GM12878 (cell line): ENCODE results near the gene ITCH. TPM values are rescaled to one million over a fixed set of nuclear protein-coding genes. Genes with fewer than 3 reads are reported as not detected.

Experiments used
- BACH1 ChIP-seq: fragments of 450-650 bp; IDR thresholded peaks from 2 replicates; pipeline ENCODE4 v1.6.1; 2017; ENCODE audit warnings: mild to moderate bottlenecking, borderline replicate concordance
- BHLHE40 ChIP-seq, 2 experiments: fragments of 450-650 bp in 1 of 2; IDR thresholded peaks; 2 replicates each; pipeline ENCODE4 v1.6.1; 2011 to 2017; ENCODE audit warnings: low read depth in 2 of 2, borderline replicate concordance in 1 of 2, improper control_type of control experiment in 1 of 2, low read length in 1 of 2, mild to moderate bottlenecking in 1 of 2
- CEBPB ChIP-seq, 2 experiments: fragments of 150-350 bp in 1 of 2; IDR thresholded peaks; 2 replicates each; pipeline ENCODE4 v1.6.1; 2012 to 2014; ENCODE audit warnings: low read depth in 2 of 2, low read length in 2 of 2, borderline replicate concordance in 1 of 2, inconsistent platforms in 1 of 2
- CHD1 ChIP-seq: IDR thresholded peaks from 2 replicates; pipeline ENCODE4 v1.6.1; 2012; ENCODE audit warnings: low read depth, low read length, improper control_type of control experiment
- CREM ChIP-seq: IDR thresholded peaks from 2 replicates; pipeline ENCODE4 v1.6.1; 2014; ENCODE audit warnings: antibody characterized with exemption, low read depth
- CUX1 ChIP-seq: IDR thresholded peaks from 2 replicates; pipeline ENCODE4 v1.6.1; 2012; ENCODE audit warnings: improper control_type of control experiment, low read depth, low read length; ENCODE audit not compliant: insufficient replicate concordance
- E4F1 ChIP-seq: fragments of 450-650 bp; IDR thresholded peaks from 2 replicates; pipeline ENCODE4 v1.6.1; 2018; ENCODE audit warnings: borderline replicate concordance, mild to moderate bottlenecking; ENCODE audit not compliant: partially characterized antibody
- GATAD2B ChIP-seq: fragments of 450-650 bp; conservative IDR thresholded peaks from 2 replicates; pipeline ENCODE4 v1.6.1; 2017; ENCODE audit warnings: low read depth, mild to moderate bottlenecking, moderate library complexity
- IKZF1 ChIP-seq: fragments of 450-650 bp; conservative IDR thresholded peaks from 2 replicates; pipeline ENCODE4 v1.6.1; 2017; ENCODE audit warnings: antibody characterized with exemption, mild to moderate bottlenecking
- JUND ChIP-seq: IDR thresholded peaks from 2 replicates; pipeline ENCODE4 v1.6.1; 2012; ENCODE audit warnings: low read depth, mild to moderate bottlenecking, low read length, improper control_type of control experiment, moderate library complexity
- LARP7 ChIP-seq: fragments of 450-650 bp; IDR thresholded peaks from 2 replicates; pipeline ENCODE4 v1.6.1; 2017; ENCODE audit warnings: mild to moderate bottlenecking
- MLLT1 ChIP-seq: fragments of 450-650 bp; IDR thresholded peaks from 2 replicates; pipeline ENCODE4 v1.6.1; 2016; ENCODE audit warnings: mild to moderate bottlenecking
- MXI1 ChIP-seq: fragments of 150-350 bp; IDR thresholded peaks from 2 replicates; pipeline ENCODE4 v1.6.1; 2011; ENCODE audit warnings: low read depth, mild to moderate bottlenecking, inconsistent platforms, low read length, improper control_type of control experiment
- MYB ChIP-seq: fragments of 150-350 bp; IDR thresholded peaks from 2 replicates; pipeline ENCODE4 v1.6.1; 2014; ENCODE audit warnings: mild to moderate bottlenecking, low read depth, low read length, borderline replicate concordance
- NR2F1 ChIP-seq: fragments of 450-650 bp; conservative IDR thresholded peaks from 2 replicates; pipeline ENCODE4 v1.6.1; 2017; ENCODE audit warnings: mild to moderate bottlenecking
- POU2F2 ChIP-seq: IDR thresholded peaks from 3 replicates; pipeline ENCODE4 v1.6.1; 2011; ENCODE audit warnings: low read depth, mild to moderate bottlenecking, low read length, borderline replicate concordance
- STAT3 ChIP-seq: IDR thresholded peaks from 2 replicates; pipeline ENCODE4 v1.6.1; 2011; ENCODE audit warnings: low read depth, low read length, improper control_type of control experiment
- TARDBP ChIP-seq: IDR thresholded peaks from 2 replicates; pipeline ENCODE4 v1.6.1; 2016; ENCODE audit warnings: borderline replicate concordance
- TCF7 ChIP-seq: IDR thresholded peaks from 2 replicates; pipeline ENCODE4 v1.6.1; 2014; ENCODE audit warnings: antibody characterized with exemption, borderline replicate concordance
- WRNIP1 ChIP-seq: IDR thresholded peaks from 2 replicates; pipeline ENCODE4 v1.6.1; 2011; ENCODE audit warnings: low read depth, low read length, improper control_type of control experiment, borderline replicate concordance
- ZNF217 ChIP-seq: fragments of 450-650 bp; IDR thresholded peaks from 2 replicates; pipeline ENCODE4 v1.6.1; 2017; ENCODE audit warnings: antibody characterized with exemption, mild to moderate bottlenecking
- ZNF622 ChIP-seq: fragments of 450-650 bp; IDR thresholded peaks from 2 replicates; pipeline ENCODE4 v1.6.1; 2017; ENCODE audit warnings: mild to moderate bottlenecking, inconsistent platforms
- polyA plus RNA-seq, 11 experiments: library from polyadenylated mRNA; depleted of rRNA in 4 of 11; unstranded in 6 of 11; stranded (reverse) in 5 of 11; fragments of >200 nt; fragmentation: Nextera tagmentation in 4 of 11; fragmentation: Illumina TruSeq in 1 of 11; extraction: Ambion mirVana in 4 of 11; extraction: Trizol in 1 of 11; gene quantifications; 1 replicate in 1 of 11; 2 replicates in 10 of 11; pipeline versions ENCODE4 v1.2.1 to v1.2.3, GENCODE V29; 2011 to 2016; ENCODE audit warnings: inconsistent platforms in 2 of 11, missing spikeins in 2 of 11, low read depth in 1 of 11
- total RNA-seq, 4 experiments: library from RNA; depleted of rRNA in 3 of 4; stranded (reverse); fragments of >200 nt in 3 of 4; fragmentation: Illumina TruSeq in 1 of 4; extraction: Trizol in 1 of 4; gene quantifications; 2 replicates each; pipeline versions ENCODE4 v1.2.1 to v1.2.3, GENCODE V29; 2013 to 2021

ITCH gene
- total and polyA plus RNA-seq, 10 of the 15 experiments (the other 5 are each of a cell fraction or from before 2014, with no cell fraction given) = 7.5 to 46.1 (median 21.5) TPM

- TF ChIP-seq IKZF1 = peak; percentile 72
- TF ChIP-seq E4F1 = no peak
- TF ChIP-seq CUX1 = no peak
- no peak for TF ChIP-seq TCF7
- TF ChIP-seq TARDBP = no peak
- TF ChIP-seq CREM = peak; percentile 45; the same call in 1 of the 2 replicates
- TF ChIP-seq JUND = no peak
- TF ChIP-seq STAT3 = no peak
- no peak for TF ChIP-seq WRNIP1
- no peak for TF ChIP-seq CHD1
- no peak for TF ChIP-seq CEBPB (IDR thresholded peaks at IDR 0.05; ENCODE audit: borderline replicate concordance in 1 of 2, low read depth in 2 of 2, low read length in 2 of 2)
- peak; percentile 61; the same call in 1 of the 2 replicates for TF ChIP-seq GATAD2B
- TF ChIP-seq ZNF217 = 0 out of 2 replicates have a peak, but pooled peaks have one; percentile 68
- TF ChIP-seq LARP7 = peak; percentile 77; the same call in 1 of the 2 replicates
- TF ChIP-seq POU2F2 = no peak
- 0 out of 2 replicates have a peak, but pooled peaks have one; percentile 27 for TF ChIP-seq BACH1
- TF ChIP-seq NR2F1 = peak; percentile 23; the same call in 1 of the 2 replicates
- no peak for TF ChIP-seq ZNF622
- no peak for TF ChIP-seq BHLHE40 (IDR thresholded peaks at IDR 0.05; ENCODE audit: borderline replicate concordance in 1 of 2, low read depth in 2 of 2, low read length in 1 of 2)
- TF ChIP-seq MYB = no peak
- no peak for TF ChIP-seq MLLT1
- TF ChIP-seq MXI1 = no peak
These were observed 571 bp downstream of the ITCH start (continued) for GRCh38 chr20:34363465-34364222.
